ENCODE measurements around the gene THAP6. TPM values are rescaled to one million over a fixed set of nuclear protein-coding genes. Genes with fewer than 3 reads are reported as not detected.

The THAP6 gene
- total RNA-seq, 4 donors from 2014 or later: 6.0 to 27.3 (median 13.9) TPM

GRCh38 chr4:75561789-75562188 lies 47.5 kb downstream of the THAP6 start:
- in situ Hi-C loops (cut with MboI; ENCODE audit: low sequenced_read_pairs in 4 of 4): no loop called here
- intact Hi-C loops (cut with DNase I; ENCODE audit: low total_unique reads): no loop called here
- DNase-seq: no peak
- no peak overlapping the region for H3K27ac ChIP-seq
- H3K4me1 ChIP-seq: no peaks in the 10 kb centered on the region
- H3K9me3 ChIP-seq: no peaks in the 10 kb centered on the region
- TF ChIP-seq POLR2A (IDR thresholded peaks at IDR 0.05): no peak
- TF ChIP-seq CTCF (IDR thresholded peaks at IDR 0.05 in 4 of 5, conservative IDR thresholded peaks at IDR 0.05 in 1 of 5): no peak
- no peaks in the 10 kb centered on the region for H3K36me3 ChIP-seq
- H3K27me3 ChIP-seq: no peaks in the 10 kb centered on the region
- no peak for ATAC-seq
- H3K4me3 ChIP-seq: no peak overlapping the region

- ATAC-seq: no peak
- H3K36me3 ChIP-seq: no peaks in the 10 kb centered on the region
- H3K4me3 ChIP-seq: no peak overlapping the region
- H3K27me3 ChIP-seq: no peaks in the 10 kb centered on the region
- no peak overlapping the region for H3K27ac ChIP-seq
- no peak for TF ChIP-seq POLR2A (IDR thresholded peaks at IDR 0.05)
- no peak for TF ChIP-seq CTCF (IDR thresholded peaks at IDR 0.05 in 4 of 5, conservative IDR thresholded peaks at IDR 0.05 in 1 of 5)
- intact Hi-C loops (cut with DNase I; ENCODE audit: low total_unique reads): no loop called here
- in situ Hi-C loops (cut with MboI; ENCODE audit: low sequenced_read_pairs in 4 of 4): no loop called here
- DNase-seq: no peak
- no peaks in the 10 kb centered on the region for H3K9me3 ChIP-seq
- no peaks in the 10 kb centered on the region for H3K4me1 ChIP-seq
Observed at GRCh38 chr4:75564023-75564422, 49.8 kb downstream of the THAP6 start.

GRCh38 chr4:75565481-75565880 lies 51.2 kb downstream of the THAP6 start:
- H3K27me3 ChIP-seq: no peaks in the 10 kb centered on the region
- ATAC-seq (no peak), DNase-seq (no peak)
- no peak overlapping the region for H3K27ac ChIP-seq
- intact Hi-C loops (cut with DNase I; ENCODE audit: low total_unique reads) (no loop called here), in situ Hi-C loops (cut with MboI; ENCODE audit: low sequenced_read_pairs in 4 of 4) (no loop called here)
- no peaks in the 10 kb centered on the region for H3K4me1 ChIP-seq
- TF ChIP-seq POLR2A (IDR thresholded peaks at IDR 0.05) (no peak), CTCF (IDR thresholded peaks at IDR 0.05 in 4 of 5, conservative IDR thresholded peaks at IDR 0.05 in 1 of 5) (no peak)
- H3K4me3 ChIP-seq: no peak overlapping the region
- no peaks in the 10 kb centered on the region for H3K9me3 ChIP-seq
- no peaks in the 10 kb centered on the region for H3K36me3 ChIP-seq

GRCh38 chr4:75566911-75567310 lies 52.6 kb downstream of the THAP6 start:
- no peak overlapping the region for H3K4me3 ChIP-seq
- no peak for DNase-seq
- intact Hi-C loops (cut with DNase I; ENCODE audit: low total_unique reads) (no loop called here), in situ Hi-C loops (cut with MboI; ENCODE audit: low sequenced_read_pairs in 4 of 4) (no loop called here)
- ATAC-seq: no peak
- no peaks in the 10 kb centered on the region for H3K36me3 ChIP-seq
- H3K27me3 ChIP-seq: no peaks in the 10 kb centered on the region
- TF ChIP-seq POLR2A (IDR thresholded peaks at IDR 0.05) (no peak), CTCF (IDR thresholded peaks at IDR 0.05 in 4 of 5, conservative IDR thresholded peaks at IDR 0.05 in 1 of 5) (no peak)
- no peaks in the 10 kb centered on the region for H3K4me1 ChIP-seq
- H3K27ac ChIP-seq: no peak overlapping the region
- H3K9me3 ChIP-seq: no peaks in the 10 kb centered on the region

GRCh38 chr4:75567725-75568124 lies 53.5 kb downstream of the THAP6 start:
- no peaks in the 10 kb centered on the region for H3K36me3 ChIP-seq
- TF ChIP-seq CTCF (IDR thresholded peaks at IDR 0.05 in 4 of 5, conservative IDR thresholded peaks at IDR 0.05 in 1 of 5) (no peak), POLR2A (IDR thresholded peaks at IDR 0.05) (no peak)
- H3K4me3 ChIP-seq: no peak overlapping the region
- in situ Hi-C loops (cut with MboI; ENCODE audit: low sequenced_read_pairs in 4 of 4) (no loop called here), intact Hi-C loops (cut with DNase I; ENCODE audit: low total_unique reads) (no loop called here)
- H3K9me3 ChIP-seq: no peaks in the 10 kb centered on the region
- no peak for DNase-seq
- no peak for ATAC-seq
- no peak overlapping the region for H3K27ac ChIP-seq
- H3K4me1 ChIP-seq: no peaks in the 10 kb centered on the region
- H3K27me3 ChIP-seq: no peaks in the 10 kb centered on the region
